GM18867 (cell line): ENCODE data around the gene RAPGEF2.

ENCODE experiments used
- ATAC-seq: cut with Tn5 transposase; IDR thresholded peaks from one replicate; pipeline ENCODE4 v1.9.1; 2021; ENCODE audit warnings: mild to moderate bottlenecking, moderate library complexity; ENCODE audit not compliant: unreplicated experiment

The RAPGEF2 gene

DNA sequence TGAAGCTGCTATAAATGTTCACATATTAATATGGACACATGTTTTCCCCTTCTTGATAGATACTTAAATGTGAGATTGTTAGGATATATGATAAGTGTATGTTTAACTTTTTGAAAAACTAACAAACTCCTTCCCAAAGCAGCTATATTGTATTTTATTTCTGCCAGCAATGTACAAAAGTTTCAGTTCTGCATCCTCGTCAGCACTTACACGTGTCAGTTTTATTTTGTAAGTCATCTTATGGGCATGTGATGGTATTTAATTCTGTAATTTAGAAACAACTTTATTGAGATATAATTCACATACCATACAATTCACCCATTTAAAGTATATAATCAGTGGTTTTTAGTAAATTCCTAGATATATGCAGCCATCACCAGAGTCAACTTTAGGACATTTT, 31.6 kb downstream of the RAPGEF2 start:
- no peak for ATAC-seq

DNA sequence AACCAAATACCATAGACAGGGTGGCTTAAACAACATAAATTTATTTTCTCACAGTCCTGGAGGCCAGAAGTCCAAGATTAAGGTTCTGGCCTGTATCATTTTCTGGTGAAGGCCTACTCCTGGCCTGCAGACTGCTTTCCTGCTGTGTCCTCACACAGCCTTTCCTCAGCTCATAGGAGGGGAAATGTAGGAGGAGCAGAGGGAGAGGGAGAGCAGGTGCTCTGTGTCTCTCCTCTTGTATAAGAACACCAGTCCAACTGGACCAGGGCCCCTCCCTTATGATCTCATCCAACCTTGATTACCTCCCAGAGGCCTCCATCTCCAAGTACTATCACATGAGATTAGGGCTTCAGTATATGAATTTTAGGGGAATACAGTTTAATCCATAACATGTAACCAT, 34.3 kb downstream of the RAPGEF2 start:
- no peak for ATAC-seq

DNA sequence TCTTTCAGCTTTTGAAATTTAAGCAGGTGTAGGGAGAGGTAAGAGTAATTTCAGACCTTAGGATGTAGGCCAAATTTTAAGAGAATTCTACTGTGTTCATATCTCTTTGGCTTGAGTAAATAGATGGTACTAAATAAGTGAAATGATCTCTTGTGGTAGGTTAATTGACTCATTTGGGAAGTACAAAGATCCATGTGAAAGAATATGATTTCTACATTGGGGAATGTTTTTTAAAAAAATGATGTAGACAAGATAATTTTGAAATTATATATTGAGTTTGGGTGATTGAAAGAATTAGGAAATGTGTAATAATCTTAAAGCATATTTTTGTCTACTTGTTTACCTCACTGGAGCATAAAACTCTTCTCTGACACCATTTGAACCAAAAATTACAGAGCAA, 35.6 kb downstream of the RAPGEF2 start:
- ATAC-seq, result no peak

DNA sequence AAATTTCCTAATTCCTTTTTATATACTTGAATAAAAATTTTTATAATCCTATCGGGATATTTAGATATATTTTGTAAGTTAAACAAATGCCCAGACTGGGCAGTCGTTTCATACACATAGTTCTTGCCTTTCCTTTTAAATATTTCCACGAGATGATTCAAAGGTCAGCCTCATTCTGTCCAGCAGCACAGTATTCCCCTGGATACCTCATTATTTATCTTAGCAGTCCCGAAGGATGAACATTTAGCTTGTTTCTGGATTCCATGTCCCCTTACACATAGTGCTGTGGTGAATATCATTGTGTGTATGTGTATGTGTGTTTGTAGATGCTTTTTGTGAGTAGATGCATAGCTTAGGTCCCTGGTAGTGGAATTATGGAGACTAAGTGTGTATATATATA, 38.3 kb downstream of the RAPGEF2 start:
- ATAC-seq, result no peak

DNA sequence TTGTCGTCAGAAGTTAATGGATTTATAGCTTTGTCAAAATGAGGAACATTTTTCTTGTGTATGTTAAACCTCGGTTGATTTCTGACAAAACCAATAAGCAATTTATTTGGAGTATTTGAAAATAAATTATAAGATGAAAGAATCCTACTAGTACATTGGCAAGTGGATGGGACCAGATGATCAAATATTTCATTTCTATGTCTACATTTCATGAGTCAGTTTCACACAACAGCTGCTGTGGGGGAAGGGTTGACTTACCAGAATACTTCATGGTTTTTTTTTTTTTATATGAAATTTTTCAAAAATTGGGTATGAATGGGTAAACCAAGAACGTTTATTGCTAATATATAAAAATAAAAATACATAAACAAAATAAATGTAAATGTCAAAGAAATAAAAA, 39.4 kb downstream of the RAPGEF2 start:
- no peak for ATAC-seq

DNA sequence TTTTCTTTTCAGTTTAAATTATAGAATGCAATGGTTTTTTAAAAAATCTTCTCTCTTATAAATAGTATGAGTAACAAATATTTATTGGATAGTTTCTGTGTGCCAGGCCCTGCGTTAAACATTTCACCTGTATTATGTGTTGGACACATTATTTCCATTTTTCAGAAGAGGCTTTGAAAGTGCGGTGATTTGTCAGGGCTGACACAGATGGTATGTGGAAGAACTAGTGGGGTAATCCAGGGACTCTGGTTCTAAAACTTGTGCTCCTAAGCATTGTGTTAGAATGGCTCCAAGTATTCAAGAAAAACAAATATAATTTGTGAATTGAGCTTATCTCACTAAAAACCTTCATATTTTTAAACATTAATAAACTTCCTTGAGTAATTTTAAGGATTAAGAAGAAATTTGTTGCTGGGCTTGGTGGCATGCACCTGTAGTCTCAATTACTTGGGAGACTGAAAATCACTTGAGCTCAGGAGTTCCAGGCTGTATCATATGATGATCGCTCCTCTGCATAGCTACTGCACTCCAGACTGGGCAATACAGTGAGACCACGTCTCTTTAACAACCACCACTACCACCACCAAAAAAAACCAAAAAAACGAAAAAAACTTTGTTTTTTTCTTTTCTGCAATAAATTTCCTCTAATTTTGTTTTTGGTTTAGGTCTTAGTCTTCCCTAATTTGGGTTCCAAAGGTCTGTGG, 40.0 kb downstream of the RAPGEF2 start:
- ATAC-seq, result no peak

DNA sequence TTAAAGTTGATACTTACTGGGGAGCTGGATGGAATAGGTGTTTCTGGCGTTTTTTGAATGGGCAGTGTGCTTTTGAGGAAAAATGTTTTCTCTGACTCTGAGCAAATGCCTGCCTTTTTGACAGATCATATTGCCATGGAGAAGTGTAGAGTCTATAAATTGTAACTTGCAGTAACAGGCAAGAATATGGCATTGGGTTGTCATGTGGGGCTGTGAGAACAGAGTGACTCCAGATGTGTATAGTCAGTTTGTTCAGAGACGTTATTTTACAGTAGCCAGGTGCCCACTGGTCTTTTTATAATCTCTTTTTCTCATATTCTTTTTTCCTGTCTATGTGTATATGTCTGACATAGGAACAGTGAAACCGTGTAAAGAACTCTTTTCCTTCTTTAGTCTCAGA, 40.8 kb downstream of the RAPGEF2 start:
- ATAC-seq, result no peak

DNA sequence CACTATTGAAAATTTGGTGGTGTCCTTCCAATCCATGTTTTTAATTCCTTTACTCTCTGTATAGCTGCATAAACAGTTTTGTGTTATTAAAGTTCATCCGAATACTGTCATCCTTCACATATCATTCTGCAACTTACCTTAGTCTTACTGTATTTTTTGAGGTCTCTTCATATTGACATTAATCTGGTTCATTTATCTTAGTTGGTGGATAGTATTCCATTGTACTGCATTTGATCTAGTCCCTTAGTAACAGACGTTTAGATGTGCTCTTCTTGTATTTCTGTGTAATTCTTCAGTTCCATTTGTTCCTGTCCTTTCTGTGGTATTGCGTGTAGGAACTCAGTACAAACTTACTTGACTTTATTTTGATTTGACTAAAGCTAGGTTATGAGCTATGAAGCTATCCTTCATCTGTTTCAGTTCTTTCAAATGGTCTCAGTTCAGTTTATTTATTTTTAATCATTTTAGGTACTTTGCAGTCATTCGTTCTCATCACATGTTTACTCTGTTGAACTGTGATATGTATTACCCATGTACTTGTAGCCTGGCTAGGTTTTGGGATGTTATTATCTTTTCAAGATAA, 41.3 kb downstream of the RAPGEF2 start:
- ATAC-seq, result peak; percentile 40

DNA sequence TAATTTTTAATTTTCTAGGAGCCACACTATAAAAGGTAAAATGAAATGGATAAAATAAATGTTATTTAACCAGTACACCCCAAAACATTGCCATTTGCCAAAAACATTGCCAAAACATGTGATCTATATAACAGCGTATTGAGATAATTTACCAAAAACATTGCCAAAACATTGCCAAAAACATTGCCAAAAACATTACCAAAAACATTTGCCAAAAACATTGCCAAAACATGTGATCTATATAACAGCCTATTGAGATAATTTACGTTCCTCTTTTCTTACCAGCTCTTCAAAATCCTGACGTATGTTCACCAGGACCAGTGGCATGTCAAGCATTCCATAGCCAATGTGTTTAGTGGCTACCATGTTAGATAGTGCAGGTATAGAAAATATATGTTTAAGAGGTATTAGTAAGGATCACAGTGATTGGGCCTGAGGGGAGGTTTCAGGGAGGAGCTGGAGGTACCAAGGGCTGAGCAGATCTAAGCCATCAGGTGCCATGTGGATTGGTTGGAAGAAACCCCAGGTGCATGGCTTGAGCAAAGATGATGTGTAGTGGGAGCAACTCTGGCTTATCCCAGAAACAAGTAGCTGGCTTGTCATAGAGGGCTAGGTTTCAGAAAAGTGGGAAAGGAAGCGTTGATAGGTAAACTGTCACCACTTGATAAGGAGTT, 42.6 kb downstream of the RAPGEF2 start:
- ATAC-seq, result no peak

DNA sequence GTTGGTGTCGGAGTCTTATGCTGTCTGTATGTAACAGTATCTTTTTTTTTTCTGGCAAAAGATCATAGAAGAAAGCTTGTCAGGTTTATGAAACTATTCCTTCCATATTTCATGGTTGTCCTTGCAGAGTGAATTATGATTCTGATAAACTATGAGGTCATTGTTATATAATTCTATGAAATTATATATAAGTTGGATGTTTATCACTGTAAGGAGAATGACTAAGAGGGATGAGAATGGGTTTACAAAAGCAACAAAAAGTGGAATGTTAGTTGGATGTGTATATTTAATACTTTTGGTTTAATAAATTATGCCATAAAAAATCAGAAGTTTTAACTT, 43.1 kb downstream of the RAPGEF2 start:
- no peak for ATAC-seq

DNA sequence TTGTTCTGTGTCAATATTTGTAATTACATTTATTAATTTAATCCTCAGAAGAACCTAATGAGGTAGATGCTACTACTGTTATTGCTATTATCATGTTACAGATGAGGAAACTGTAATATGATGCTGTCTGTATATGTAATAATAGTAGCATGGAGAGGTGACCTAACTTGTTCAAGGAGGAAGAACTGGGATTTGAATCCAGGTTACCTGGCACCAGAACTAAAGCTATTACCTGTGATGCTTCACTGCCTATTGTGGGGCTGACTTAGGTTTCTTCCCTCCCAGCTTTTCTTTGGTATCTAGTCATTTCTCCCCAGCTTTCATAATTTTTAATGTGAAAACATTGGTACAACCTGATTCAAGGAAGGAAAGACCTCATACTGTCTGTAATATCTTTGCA, 43.6 kb downstream of the RAPGEF2 start:
- no peak for ATAC-seq

DNA sequence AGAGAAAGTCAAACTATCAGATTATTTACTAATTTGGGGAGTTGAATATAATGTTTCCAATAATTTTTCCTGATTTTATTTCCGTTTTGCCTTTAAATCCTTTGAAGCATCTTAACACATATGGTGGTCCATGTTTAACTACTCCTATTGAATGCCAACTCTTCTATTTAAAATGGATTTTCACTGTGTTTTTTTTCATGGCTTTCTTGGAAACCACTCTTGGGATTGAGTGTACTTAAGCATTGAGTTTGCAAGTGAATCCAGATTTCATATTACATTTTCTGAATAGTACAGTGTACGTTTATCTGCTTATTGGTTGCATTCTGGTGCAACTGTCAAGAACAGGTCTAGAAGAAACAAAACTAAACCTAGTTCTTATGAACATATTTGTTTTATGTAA, 45.6 kb downstream of the RAPGEF2 start:
- ATAC-seq, result no peak

DNA sequence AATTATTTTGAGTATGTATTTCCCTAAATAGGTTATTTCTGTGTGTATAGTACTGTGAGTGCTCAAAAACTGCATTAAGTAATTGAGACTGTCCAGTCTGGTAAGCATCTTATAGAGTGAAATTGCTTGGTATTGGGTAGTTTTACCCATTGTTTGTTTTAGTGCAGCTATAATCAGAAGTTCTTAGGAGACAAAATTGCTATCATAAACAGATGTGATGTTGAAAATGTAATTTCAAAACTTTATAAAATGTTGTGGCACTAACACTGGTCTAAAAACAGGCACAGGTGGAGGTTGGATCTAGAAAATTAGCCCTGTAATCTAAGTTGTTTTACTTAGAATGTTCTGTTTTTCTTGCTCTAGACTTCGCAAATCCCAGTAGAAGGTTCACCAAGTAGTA, 46.8 kb downstream of the RAPGEF2 start:
- ATAC-seq, result no peak

DNA sequence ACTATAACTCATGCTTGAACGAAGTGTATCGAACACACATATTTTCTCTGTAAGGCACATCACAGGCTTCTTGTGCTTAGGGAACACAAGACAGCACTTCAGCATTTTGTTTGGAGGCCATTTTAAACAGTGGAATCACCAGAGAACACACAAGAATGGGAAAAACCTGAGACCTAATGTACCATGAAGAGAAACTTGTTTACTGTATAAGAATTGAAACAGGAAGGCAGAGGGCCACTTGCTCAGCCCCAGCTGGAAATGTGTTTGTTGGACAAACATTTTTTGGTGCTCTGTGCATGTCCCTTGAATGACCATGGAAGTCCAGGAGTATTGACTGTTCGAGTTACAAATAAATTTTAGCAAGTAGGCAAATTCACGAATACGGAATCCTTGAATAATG, 47.5 kb downstream of the RAPGEF2 start:
- ATAC-seq, result no peak

DNA sequence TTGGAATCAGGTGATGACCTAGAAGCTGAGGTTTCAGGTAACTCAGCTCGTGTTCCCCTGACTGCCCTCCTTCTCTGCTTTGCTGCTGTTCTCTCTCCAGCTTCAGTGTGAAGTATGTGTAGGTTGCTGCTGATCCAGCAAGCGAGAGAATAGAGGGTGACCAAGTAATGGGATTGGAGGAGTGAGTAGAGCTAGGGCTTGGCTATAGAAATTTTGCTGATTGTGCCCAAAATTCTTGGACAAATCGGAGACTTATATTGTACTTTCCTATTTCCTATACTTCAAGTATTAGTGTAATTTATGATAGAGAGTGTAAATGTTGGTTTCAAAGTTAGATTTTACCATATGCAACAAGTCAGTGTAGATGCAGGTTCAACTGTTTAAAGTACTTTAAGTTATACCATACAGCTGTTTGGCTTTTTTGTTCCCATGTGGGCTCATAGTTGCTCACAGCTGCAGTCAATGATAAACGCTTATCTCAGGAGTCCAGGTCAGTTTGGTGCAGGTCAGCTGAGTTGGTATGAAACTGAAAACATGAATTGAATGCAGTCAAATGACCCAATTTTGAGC, 48.0 kb downstream of the RAPGEF2 start:
- ATAC-seq, result peak; percentile 61

DNA sequence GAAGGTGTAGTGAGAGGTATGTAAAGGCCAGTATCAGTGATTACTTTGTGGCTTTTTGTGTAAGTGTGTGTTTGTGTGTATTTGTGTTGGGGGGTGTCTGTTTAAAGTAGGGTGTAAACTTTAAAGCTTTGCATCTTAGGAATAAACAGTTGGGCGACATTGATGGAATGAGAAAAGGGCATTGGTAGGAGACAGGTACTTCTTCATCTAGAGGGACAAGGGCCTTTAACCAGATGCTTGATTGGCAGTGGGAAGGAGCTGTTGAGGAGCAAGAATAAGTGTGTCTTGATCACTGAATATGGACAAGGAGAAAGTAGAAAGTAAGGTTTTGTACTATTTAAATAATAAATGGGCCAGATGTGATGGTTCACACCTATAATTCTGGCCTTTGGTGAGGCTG, 48.8 kb downstream of the RAPGEF2 start:
- ATAC-seq, result no peak

DNA sequence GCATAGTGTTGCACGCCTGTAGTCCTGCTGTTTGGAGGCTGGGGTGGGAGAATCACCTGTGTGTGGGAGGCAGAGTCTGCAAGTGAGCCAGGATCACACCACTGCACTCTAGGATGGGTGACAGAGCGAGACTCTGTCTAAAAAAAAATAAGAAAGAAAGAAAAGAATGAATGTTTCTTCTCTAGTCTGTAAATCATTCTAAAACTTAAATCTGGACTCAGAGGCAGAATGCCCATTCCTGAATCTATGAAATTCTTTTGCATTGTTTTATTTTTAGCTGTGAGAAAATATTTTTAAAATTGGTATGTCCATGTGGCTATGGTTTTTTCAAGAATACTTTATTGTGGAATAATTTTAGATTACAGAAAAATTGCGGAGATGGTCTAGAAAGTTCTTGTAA, 49.3 kb downstream of the RAPGEF2 start:
- ATAC-seq, result no peak

DNA sequence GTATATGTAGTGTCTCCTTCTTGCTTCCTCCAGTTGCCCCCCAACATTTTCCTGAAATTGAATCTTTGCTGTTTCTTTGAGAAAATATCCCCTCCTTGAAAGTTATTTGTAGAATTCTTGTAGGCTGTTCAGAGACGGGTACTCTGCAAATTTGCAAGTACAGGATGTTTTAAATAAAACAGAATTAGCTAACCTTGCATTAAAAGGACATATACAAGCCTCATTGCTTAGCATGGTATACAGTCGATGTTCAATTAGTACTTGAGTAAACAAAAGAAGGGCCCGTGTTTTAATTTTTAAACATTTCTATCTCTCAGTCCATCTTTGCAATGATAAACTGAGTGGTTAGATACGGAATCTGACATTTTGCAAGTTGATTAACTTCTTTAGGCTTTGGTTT, 50.8 kb downstream of the RAPGEF2 start:
- ATAC-seq, result no peak

DNA sequence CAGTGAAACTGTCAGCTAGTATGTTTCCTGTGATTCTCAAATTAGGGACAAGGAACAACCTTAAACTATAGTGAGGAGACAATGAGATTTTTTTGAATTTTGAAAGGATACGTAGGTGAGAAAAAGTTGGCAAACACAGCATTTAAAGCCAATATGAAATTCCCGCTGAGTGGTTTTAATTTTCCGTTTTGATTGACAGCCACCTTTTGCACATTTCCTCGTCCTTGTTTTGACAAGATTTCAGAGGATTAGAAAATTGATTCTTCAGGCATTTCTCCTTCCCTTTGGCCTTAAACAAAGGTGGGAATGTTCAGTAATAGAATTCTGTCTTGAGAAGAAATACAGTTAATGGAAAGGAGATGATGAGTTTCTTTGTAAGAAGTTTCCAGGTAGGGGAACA, 52.2 kb downstream of the RAPGEF2 start:
- ATAC-seq, result no peak

DNA sequence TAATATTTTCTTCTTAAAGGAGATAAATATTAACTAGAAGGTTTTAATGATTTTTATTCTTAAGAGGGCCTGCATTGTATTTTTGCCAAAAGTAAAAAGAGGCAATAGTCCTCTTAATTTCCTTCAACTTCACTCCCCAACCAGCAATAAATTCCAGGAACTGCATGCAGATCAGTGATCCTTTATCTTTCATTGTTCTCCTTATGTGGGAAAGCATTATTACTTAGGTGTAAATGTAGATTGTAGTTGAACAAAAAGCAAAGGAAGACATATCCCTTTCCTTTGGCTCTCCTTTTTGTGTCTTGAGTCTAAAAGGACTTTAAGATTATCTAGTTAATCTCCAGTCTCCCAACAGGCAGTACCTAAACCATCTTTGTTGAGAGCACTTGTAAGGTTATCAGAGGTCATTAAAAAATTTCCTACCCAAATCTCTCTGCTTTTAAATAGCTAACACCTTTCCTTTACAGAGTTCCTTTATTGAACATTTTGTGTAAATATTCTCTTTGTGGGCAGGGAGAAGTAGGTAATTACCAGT, 55.3 kb downstream of the RAPGEF2 start:
- ATAC-seq, result no peak

DNA sequence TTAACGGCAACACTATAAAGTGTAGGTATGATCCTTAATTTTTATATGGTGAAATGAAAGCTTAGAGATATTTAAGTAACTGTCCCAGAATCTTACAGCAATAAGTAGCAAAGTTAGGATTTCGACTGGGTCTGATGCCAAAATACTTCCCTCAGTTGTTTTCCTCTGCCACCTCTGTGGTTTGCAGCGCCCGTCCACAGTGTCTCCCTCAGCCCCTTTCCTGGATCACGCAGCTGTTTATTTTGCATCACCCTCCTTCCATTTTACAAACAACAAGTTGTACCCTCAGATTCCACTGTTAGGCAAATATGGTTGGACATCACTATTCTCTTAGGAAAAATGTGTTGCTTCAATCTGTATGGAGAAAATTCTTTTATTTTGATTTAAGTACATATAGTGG, 56.1 kb downstream of the RAPGEF2 start:
- no peak for ATAC-seq

DNA sequence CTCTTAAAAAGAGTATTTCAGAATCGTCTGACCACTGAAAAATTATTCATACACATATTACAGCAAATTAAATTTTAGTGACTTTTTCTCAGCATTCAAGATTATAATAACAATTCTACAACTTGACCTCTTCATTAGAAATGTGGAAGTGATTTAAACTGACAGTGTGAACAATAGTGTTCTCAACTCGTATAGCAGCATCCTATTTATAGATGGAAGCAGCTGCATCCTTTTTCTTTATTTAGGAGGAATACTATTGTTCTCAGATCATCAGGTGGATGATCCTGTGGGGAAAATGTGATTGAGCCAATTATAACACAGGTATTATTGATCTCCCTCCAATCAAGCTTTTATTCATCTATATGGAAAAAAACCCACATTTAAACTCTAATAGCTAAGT, 56.7 kb downstream of the RAPGEF2 start:
- no peak for ATAC-seq
